SW 1271 (cell line): ENCODE results near the gene TTC28.

ENCODE experiments used
- DNase-seq, 2 experiments: peaks; one replicate each; lab custom pipeline; 2025; lab: John Stamatoyannopoulos, UW

TTC28 gene

GRCh38 chr22:28269277-28269676 is 410.4 kb downstream of the TTC28 start:
- DNase-seq: no peak

DNA sequence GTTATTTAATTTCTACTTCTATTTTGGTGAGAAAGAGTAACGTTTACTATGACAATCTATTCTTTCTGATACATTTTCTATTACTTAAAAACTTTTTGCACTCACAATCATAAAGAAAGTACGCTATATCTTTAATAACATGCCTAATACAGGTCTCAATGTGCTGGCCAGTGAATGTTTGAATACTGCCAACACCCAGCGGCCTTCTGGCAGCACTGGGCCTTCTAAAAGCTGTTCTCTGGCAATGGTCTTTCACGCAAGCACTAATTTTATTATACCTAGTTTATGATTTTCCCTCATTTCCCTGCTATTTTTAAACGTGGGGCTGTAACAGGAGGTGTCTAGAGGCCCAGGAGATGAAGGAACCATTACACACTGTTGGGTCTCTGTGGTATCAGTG is 410.8 kb downstream of the TTC28 start:
- no peak for DNase-seq

DNA sequence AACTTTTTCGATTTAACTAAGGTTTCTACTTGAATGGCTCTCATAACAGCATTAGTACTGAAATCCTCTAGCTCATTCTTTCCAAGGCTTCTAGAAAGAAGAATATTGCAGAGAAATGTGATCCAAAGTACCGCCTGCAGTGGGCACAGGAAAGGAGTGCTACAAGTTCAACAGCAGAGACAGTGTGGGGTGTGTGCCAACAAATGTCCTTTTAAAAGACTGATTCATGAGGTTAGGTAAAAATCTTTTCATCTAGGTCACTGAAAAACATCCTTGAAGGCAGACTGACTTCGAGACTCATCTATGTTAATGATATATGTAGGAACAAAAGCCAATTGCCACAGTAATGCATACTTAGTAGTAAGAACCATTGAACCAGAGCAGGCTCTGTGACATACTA is 411.5 kb downstream of the TTC28 start:
- DNase-seq: no peak

GRCh38 chr22:28260619-28261018 is 419.0 kb downstream of the TTC28 start:
- DNase-seq: no peak

DNA sequence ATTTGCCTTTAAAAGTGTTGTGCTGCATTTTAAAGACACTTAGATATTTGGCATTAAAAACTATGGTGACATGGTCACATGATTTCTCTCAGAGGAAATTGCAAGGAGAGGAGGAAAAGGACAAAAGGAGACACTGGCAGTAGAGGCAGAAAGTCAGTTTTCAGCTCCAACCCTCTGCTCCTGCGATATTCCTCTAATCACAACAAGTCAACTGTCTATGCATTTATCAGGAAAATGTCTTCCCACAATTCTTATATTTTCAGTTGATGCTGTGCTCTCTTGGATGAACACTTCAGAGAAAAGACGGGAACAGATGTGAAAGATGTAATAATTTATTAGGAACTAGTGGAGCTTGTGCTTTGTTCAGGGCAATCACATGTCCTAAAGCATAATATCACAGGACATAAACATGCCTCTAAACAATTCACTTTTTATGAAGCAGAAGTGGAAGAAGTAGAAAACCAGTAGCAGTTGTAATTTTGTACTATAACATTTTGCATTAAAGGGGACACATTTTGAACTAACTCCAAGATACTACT is 419.8 kb downstream of the TTC28 start:
- DNase-seq: no peak

DNA sequence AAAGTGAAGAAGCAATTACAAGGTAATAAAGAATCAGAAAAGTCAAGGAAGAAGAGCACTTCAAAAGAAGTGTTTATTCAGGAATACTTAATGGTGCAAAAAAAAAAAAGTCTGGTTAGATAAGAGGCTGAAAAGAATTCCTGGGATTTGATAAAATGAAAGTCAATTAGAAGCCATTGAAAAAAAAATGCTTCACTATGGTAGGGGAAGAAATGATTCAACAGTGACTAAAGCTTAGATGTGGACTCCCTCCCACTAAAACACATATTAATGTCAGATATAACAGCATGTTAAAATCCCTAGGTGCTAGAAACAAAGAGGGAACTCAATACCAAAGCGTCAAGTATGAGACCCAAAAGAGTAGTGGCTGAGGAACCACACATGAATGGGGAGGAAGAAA is 425.2 kb downstream of the TTC28 start:
- DNase-seq: no peak

GRCh38 chr22:28252539-28252938 is 427.1 kb downstream of the TTC28 start:
- DNase-seq: no peak

GRCh38 chr22:28250036-28250695 is 429.5 kb downstream of the TTC28 start:
- no peak for DNase-seq

- DNase-seq: no peak
Observed at GRCh38 chr22:28249402-28249801, 430.2 kb downstream of the TTC28 start.

DNA sequence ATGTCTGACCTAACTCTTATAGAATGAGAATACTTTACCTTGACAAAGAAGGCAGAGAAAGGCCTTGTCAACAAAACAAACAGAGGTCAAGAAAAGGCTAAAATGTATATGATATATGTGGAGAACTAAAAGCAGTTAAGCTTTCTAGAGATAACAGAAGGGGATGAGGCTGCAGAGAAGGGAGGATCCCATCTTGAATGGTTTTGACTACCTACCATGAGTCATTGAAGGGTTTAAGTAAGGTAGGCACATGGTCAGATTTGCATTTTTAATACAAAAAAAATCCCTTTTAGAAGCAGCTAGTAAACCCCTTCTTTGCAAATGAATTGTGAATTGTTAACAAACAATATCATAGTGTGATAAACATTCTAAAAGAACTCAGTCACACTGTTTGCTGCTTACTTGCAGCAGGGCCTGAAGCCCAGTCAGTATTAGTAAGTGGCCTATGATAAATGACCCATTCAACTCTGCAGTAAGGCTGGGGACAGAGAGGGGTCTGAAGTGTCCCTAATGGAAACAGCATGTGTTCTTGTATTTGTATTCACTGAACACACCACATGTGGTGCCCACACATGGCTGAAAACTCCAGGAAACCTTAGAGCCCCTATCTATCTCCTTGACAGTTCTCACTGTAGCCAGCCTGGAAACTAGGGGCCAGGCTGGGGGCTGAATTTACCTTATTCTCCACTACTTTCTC is 431.8 kb downstream of the TTC28 start:
- DNase-seq: no peak

DNA sequence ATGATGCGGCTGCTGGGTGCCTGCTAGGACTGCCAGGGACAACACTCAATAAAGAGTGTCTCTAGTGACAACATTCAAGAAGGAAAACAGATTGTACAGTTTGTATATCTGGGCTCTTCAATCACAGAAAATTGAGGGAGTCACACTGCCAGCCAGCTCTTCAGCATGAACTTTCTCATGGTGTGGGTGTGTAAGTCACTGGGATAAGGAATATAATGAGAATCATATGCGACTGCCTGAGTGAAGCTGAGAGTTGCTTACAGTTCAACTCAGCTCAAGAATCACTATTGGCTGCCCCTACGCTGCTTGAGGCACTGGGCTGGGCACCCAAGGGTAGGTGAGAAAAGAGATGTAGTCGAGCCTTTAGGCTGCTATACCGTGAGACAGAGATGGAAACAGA is 432.5 kb downstream of the TTC28 start:
- no peak for DNase-seq

- no peak for DNase-seq
Observed at GRCh38 chr22:28246397-28246796, 433.2 kb downstream of the TTC28 start.

DNA sequence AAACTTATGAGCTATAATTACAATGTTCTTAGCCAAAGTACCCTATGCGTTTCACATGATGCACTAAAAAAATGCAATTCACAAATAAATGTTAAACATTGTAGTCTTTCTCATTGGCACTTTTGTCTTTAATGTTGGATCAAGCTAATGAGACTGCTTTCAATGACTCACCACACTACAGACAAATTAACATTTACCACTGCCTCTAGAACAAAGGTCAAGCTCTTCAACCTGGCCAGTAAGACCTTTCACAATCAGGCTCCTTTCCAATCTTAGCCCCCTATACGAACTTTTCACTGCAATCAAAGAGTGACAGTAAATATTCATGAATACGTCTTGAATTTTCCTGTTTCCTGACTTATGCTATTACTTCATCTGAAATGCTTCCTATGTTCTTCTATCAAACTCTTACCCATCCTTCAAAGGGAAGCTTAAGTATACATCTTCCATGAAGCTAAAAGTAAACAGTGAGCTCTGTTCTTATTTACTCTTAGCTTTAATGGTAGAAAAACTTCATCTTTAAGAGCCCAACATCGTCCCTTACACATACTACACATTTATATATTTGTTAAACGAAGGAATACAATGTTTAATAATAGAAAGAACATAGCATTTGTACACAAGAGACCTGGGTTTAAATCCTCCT is 433.9 kb downstream of the TTC28 start:
- no peak for DNase-seq

DNA sequence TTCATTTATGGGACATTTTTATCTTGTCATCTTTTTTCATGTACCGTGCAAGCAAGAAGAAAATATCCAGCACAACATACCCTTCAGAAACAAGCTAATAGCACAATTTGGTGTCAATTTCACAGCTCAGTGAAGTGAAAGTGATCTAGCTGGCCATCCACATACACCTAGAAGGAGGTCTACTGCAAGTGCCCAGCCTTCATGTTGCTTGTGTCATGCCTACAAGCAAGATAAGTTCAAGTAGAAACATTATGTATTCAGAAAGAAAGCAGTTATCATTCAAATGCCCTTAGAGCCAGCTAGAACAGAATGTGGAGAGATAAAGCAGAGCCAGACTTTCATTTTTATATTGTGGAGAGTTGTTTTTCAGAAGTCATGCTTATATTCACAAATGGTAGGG is 434.9 kb downstream of the TTC28 start:
- DNase-seq: no peak

GRCh38 chr22:28243539-28243938 is 436.1 kb downstream of the TTC28 start:
- no peak for DNase-seq

GRCh38 chr22:28241656-28242290 is 437.9 kb downstream of the TTC28 start:
- DNase-seq: no peak

GRCh38 chr22:28239941-28240340 is 439.7 kb downstream of the TTC28 start:
- no peak for DNase-seq

DNA sequence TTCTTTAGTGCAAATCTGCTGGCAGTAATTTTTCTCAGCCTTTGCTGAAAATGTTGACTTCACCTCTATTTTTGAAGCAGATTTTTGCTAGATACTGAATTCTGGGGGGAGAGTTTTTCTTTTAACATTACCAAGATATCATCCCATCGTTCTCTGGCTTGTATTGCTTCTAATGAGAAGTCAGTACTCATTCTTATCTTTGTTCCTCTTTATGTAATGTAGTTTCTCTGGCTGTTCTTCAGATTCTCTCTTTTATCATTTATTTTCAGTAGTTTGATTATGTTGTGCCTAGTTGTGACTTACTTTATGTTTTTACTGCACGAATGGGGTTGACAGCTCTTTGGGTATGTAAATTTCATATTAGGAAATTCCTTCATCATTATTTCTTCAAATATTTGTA is 441.9 kb downstream of the TTC28 start:
- DNase-seq: no peak

DNA sequence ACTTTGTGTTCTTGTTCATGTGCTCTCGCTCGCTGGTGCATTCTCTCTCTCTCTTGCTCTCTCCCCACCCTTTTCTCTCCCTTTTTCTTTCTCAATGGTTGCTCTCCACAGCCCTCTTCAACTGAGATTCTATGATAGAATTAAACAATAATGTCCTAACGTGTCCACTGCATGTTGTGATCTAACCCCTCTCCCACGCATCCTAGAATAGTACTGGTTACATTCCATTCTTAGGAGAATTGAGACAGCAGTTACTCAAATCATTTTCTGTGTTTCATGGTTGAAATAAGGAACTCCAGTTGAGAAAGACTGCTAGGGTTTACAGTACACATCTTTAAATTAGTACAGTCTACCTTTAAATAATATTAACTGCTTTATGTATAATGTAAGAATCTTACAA is 442.5 kb downstream of the TTC28 start:
- no peak for DNase-seq

- no peak for DNase-seq
Observed at GRCh38 chr22:28232204-28232603, 447.4 kb downstream of the TTC28 start.

DNA sequence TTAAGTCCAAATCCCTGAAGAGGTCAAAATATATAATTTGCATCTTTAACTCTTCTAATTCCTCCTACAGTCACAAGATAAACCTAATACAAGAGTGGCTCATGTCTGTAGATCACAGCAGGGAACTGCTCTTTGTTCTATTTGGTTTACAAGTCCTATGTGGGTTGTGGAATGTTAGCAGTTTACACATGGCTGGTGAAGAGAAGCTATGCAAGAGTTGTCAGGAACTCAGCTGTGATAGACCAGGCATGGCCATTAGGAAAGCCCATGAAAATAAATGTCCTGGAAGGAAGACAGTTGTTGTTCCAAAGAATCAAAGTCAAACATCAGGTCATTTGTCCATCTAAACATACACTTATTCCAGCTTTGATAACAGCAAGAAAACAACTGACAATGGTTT is 448.2 kb downstream of the TTC28 start:
- DNase-seq: no peak

- no peak for DNase-seq
Observed at GRCh38 chr22:28230671-28231070, 449.0 kb downstream of the TTC28 start.
